Ovary (tissue), 3 donors: ENCODE results near the gene HERPUD1.

Experiments used
- CTCF ChIP-seq, 3 donors: fragments of 450-650 bp in 2 of 3; fragments of 200-600 bp in 1 of 3; IDR thresholded peaks; one replicate each; pipeline versions ENCODE4 v1.5.1 to v1.8.0; 2016 to 2022; ENCODE audit warnings: antibody characterized with exemption in 3 of 3, mild to moderate bottlenecking in 1 of 3
- EP300 ChIP-seq: sonication (generic); formaldehyde crosslinking; IDR thresholded peaks from one replicate; pipeline ENCODE4 v1.6.1; 2017; ENCODE audit warnings: antibody characterized with exemption
- POLR2A ChIP-seq: fragments of 450-650 bp; IDR thresholded peaks from one replicate; pipeline ENCODE4 v1.6.1; 2017; ENCODE audit warnings: antibody characterized with exemption, mild to moderate bottlenecking, moderate library complexity
- donor health status: DM: no; HTN: no; CAD: no.

- TF ChIP-seq CTCF (IDR thresholded peaks at IDR 0.05) (no peak), EP300 (no peak), POLR2A (no peak)
These were observed 4.5 kb downstream of the HERPUD1 start for GRCh38 chr16:56936491-56936890.
